Keratinocyte (primary cell): ENCODE results near the gene SOX5. TPM values are rescaled to one million over a fixed set of nuclear protein-coding genes. Genes with fewer than 3 reads are reported as not detected.
A peak's percentile ranks its signal among the peaks of the same experiment; 100 is the strongest.

Source experiments
- DNase-seq: peaks from one replicate; pipeline ENCODE4 v3.0.0-alpha.2; 2011; ENCODE audit warnings: low read depth, missing footprints, low spot score
- FAIRE-seq: peaks from 2 replicates; lab custom pipeline; 2011; peaks lifted over from hg19 to GRCh38; lab: Jason Lieb, UNC
- H2AFZ ChIP-seq: 2 replicates; pipeline ENCODE4 v1.6.0; 2012; ENCODE audit warnings: low read length, control low read depth, inconsistent platforms; ENCODE audit not compliant: control insufficient read depth
- H3K27ac ChIP-seq: 2 replicates; pipeline ENCODE4 v1.5.1; 2011; ENCODE audit warnings: low read length; ENCODE audit not compliant: control insufficient read depth, insufficient read depth
- H3K27me3 ChIP-seq: 3 replicates; pipeline ENCODE4 v1.6.0; 2011; ENCODE audit warnings: low read length; ENCODE audit not compliant: control insufficient read depth, insufficient read depth; ENCODE audit errors: extremely low read depth
- H3K36me3 ChIP-seq, 2 experiments: 2 replicates in 1 of 2; 3 replicates in 1 of 2; pipeline ENCODE4 v1.5.1; 2011; ENCODE audit warnings: low read length in 2 of 2, mild to moderate bottlenecking in 1 of 2; ENCODE audit not compliant: control insufficient read depth in 2 of 2, insufficient read depth in 2 of 2; ENCODE audit errors: extremely low read depth in 1 of 2
- H3K4me1 ChIP-seq: 3 replicates; pipeline ENCODE4 v1.5.1; 2011; ENCODE audit warnings: low read length; ENCODE audit not compliant: control insufficient read depth, insufficient read depth; ENCODE audit errors: extremely low read depth
- H3K4me2 ChIP-seq: 3 replicates; pipeline ENCODE4 v1.6.0; 2011; ENCODE audit warnings: low read depth, low read length; ENCODE audit not compliant: control insufficient read depth, insufficient read depth; ENCODE audit errors: extremely low read depth
- H3K4me3 ChIP-seq, 3 experiments: fragments of 200-600 bp in 1 of 3; sonication (generic) in 1 of 3; 2 replicates in 2 of 3; 3 replicates in 1 of 3; pipeline ENCODE4 v1.5.1; 2011 to 2016; ENCODE audit warnings: low read length in 3 of 3, mild to moderate bottlenecking in 3 of 3, control low read depth in 2 of 3, inconsistent platforms in 1 of 3, low read depth in 1 of 3, mixed read lengths in 1 of 3, mixed run types in 1 of 3, moderate library complexity in 1 of 3; ENCODE audit not compliant: control insufficient read depth in 2 of 3, insufficient read depth in 2 of 3; ENCODE audit errors: extremely low read depth in 1 of 3
- H3K79me2 ChIP-seq: 2 replicates; pipeline ENCODE4 v1.6.0; 2012; ENCODE audit warnings: low read length; ENCODE audit not compliant: control insufficient read depth, insufficient read depth
- H3K9ac ChIP-seq: 3 replicates; pipeline ENCODE4 v1.6.0; 2011; ENCODE audit warnings: low read length; ENCODE audit not compliant: control insufficient read depth, insufficient read depth; ENCODE audit errors: extremely low read depth
- H3K9me1 ChIP-seq: 3 replicates; pipeline ENCODE4 v1.6.0; 2011; ENCODE audit warnings: low read length; ENCODE audit not compliant: control insufficient read depth, insufficient read depth; ENCODE audit errors: extremely low read depth
- H3K9me3 ChIP-seq: 2 replicates; pipeline ENCODE4 v1.5.1; 2012; ENCODE audit warnings: low read depth, low read length; ENCODE audit not compliant: control insufficient read depth
- H4K20me1 ChIP-seq: 3 replicates; pipeline ENCODE4 v1.6.0; 2011; ENCODE audit warnings: low read length; ENCODE audit not compliant: control insufficient read depth, insufficient read depth; ENCODE audit errors: extremely low read depth
- CTCF ChIP-seq, 3 experiments: IDR thresholded peaks in 1 of 3; conservative IDR thresholded peaks in 1 of 3; optimal IDR thresholded peaks in 1 of 3; 2 replicates in 2 of 3; 3 replicates in 1 of 3; pipeline versions ENCODE3 to v1.5.1; 2011; ENCODE audit warnings: low read length in 3 of 3, mild to moderate bottlenecking in 3 of 3, moderate library complexity in 2 of 3, control low read depth in 1 of 3, inconsistent platforms in 1 of 3; ENCODE audit not compliant: insufficient read depth in 2 of 3; ENCODE audit errors: extremely low read depth in 1 of 3
- EZH2 ChIP-seq: IDR thresholded peaks from one replicate; pipeline ENCODE4 v1.6.1; 2012; ENCODE audit warnings: inconsistent platforms, mild to moderate bottlenecking, low read length, moderate library complexity
- dilution Hi-C: fragments of 300-500 bp; cut with MboI; formaldehyde crosslinking; loops from one replicate; pipeline ENCODE4 v1.7.0; 2020; ENCODE audit warnings: low sequenced_read_pairs; ENCODE audit not compliant: extremely low pct_ligation_motif_present
- polyA plus RNA-seq, 5 experiments: library from polyadenylated mRNA; depleted of rRNA in 3 of 5; stranded (reverse) in 3 of 5; stranded (forward) in 1 of 5; unstranded in 1 of 5; fragments of >200 nt; gene quantifications; 1 replicate in 1 of 5; 2 replicates in 3 of 5; 3 replicates in 1 of 5; pipeline versions ENCODE4 v1.2.1 to v1.2.3, GENCODE V29; 2011 to 2012; ENCODE audit warnings: missing spikeins in 2 of 5, low read depth in 1 of 5, low replicate concordance in 1 of 5

Gene SOX5
- polyA plus RNA-seq, 1 donor (not counting 4 experiments of a cell fraction or from before 2014, with no cell fraction given): not detected

GRCh38 chr12:23504641-23505399 is 444.6 kb downstream of the SOX5 start:
- FAIRE-seq: no peak
- no peak for DNase-seq

GRCh38 chr12:23504043-23504442 is 445.4 kb downstream of the SOX5 start:
- no peak overlapping the region for H2AFZ ChIP-seq
- no peaks in the 10 kb centered on the region for H4K20me1 ChIP-seq
- H3K27me3 ChIP-seq: no peaks in the 10 kb centered on the region
- no peaks in the 10 kb centered on the region for H3K4me1 ChIP-seq
- no peaks in the 10 kb centered on the region for H3K9me1 ChIP-seq
- H3K4me3 ChIP-seq: no peak overlapping the region
- no peaks in the 10 kb centered on the region for H3K9me3 ChIP-seq
- H3K79me2 ChIP-seq: no peaks in the 10 kb centered on the region
- TF ChIP-seq EZH2 (no peak), CTCF (optimal IDR thresholded peaks at IDR 0.05 in 1 of 3, IDR thresholded peaks at IDR 0.05 in 1 of 3, conservative IDR thresholded peaks at IDR 0.05 in 1 of 3; ENCODE audit: extremely low read depth in 1 of 3, insufficient read depth in 2 of 3, low read length in 3 of 3) (peak in 1 of 3 experiments; percentile 17)
- FAIRE-seq (no peak), DNase-seq (no peak)
- dilution Hi-C loops: no loop called here
- no peak overlapping the region for H3K4me2 ChIP-seq
- no peak overlapping the region for H3K9ac ChIP-seq
- H3K27ac ChIP-seq: no peak overlapping the region
- no peaks in the 10 kb centered on the region for H3K36me3 ChIP-seq

More at GRCh38 chr12:23504641-23505399, 444.6 kb downstream of the SOX5 start:
- no peak overlapping the region for H3K4me3 ChIP-seq
- no peak overlapping the region for H2AFZ ChIP-seq
- no peaks in the 10 kb centered on the region for H3K9me1 ChIP-seq
- TF ChIP-seq CTCF (optimal IDR thresholded peaks at IDR 0.05 in 1 of 3, IDR thresholded peaks at IDR 0.05 in 1 of 3, conservative IDR thresholded peaks at IDR 0.05 in 1 of 3; ENCODE audit: extremely low read depth in 1 of 3, insufficient read depth in 2 of 3, low read length in 3 of 3) (no peak), EZH2 (no peak)
- dilution Hi-C loops: no loop called here
- H3K79me2 ChIP-seq: no peaks in the 10 kb centered on the region
- no peak overlapping the region for H3K9ac ChIP-seq
- no peaks in the 10 kb centered on the region for H3K9me3 ChIP-seq
- no peak overlapping the region for H3K4me2 ChIP-seq
- no peaks in the 10 kb centered on the region for H3K36me3 ChIP-seq
- H3K27me3 ChIP-seq: no peaks in the 10 kb centered on the region
- no peaks in the 10 kb centered on the region for H3K4me1 ChIP-seq
- H3K27ac ChIP-seq: no peak overlapping the region
- H4K20me1 ChIP-seq: no peaks in the 10 kb centered on the region
